HCT116 (cell line): ENCODE data around the gene COQ8B. TPM values are rescaled to one million over a fixed set of nuclear protein-coding genes. Genes with fewer than 3 reads are reported as not detected.

Source experiments
- ATAC-seq: fragments of 200-7000 bp; cut with Tn5 transposase; 2 replicates; pipeline ENCODE4 v1.9.1; 2020; ENCODE audit warnings: mild to moderate bottlenecking, moderate library complexity
- BruUV-seq: library from RNA; stranded (reverse); fragments of 400-500 nt; replicated peaks from 2 replicates; lab custom pipeline; 2021; lab: Mats Ljungman, UMichigan
- CTCF ChIA-PET: fragments of 300-600 bp; sonication (Branson Sonifier 250); formaldehyde crosslinking; loops from one replicate; lab custom pipeline; 2021; ENCODE audit warnings: antibody characterized with exemption; lab: Charles Lee
- POLR2A ChIA-PET: fragments of 300-600, 350-600 bp; sonication (Branson Sonifier 250); formaldehyde crosslinking; loops from one replicate; lab custom pipeline; 2021; ENCODE audit warnings: antibody characterized with exemption; lab: Charles Lee
- RAD21 ChIA-PET, 2 experiments: fragments of 300-600 bp; sonication (Branson Sonifier 250); formaldehyde crosslinking; loops; one replicate each; lab custom pipeline; 2023; ENCODE audit warnings: low total read pairs in 2 of 2; ENCODE audit not compliant: uncharacterized antibody in 2 of 2, unreplicated experiment in 2 of 2, low non-redundant PET in 1 of 2; lab: Charles Lee
- DNase-seq: peaks from one replicate; pipeline ENCODE4 v3.0.0-alpha.2; 2010; ENCODE audit warnings: low read depth, low spot score
- H2AFZ ChIP-seq: fragments of 200-600 bp; shearing (Covaris generic), sonication (generic); 2 replicates; pipeline ENCODE4 v1.6.1; 2017; ENCODE audit warnings: low read depth, mixed run types, mixed read lengths, antibody characterized with exemption, low read length; ENCODE audit not compliant: poor library complexity, severe bottlenecking
- H3K27ac ChIP-seq: 2 replicates; pipeline ENCODE4 v1.5.1; 2012; ENCODE audit warnings: low read depth, low read length
- H3K27me3 ChIP-seq: fragments of 200-600 bp; sonication (generic); 2 replicates; pipeline ENCODE4 v1.6.1; 2016; ENCODE audit warnings: mixed run types, low read length, mixed read lengths; ENCODE audit not compliant: insufficient read depth
- H3K36me3 ChIP-seq, 2 experiments: fragments of 200-500 bp in 1 of 2; fragments of 200-600 bp in 1 of 2; sonication (Bioruptor generic) in 1 of 2; sonication (generic) in 1 of 2; 2 replicates each; pipeline versions ENCODE4 v1.5.1 to v1.6.1; 2014 to 2016; ENCODE audit warnings: low read length in 2 of 2, inconsistent platforms in 1 of 2, mixed read lengths in 1 of 2, mixed run types in 1 of 2; ENCODE audit not compliant: insufficient read depth in 2 of 2, control insufficient read depth in 1 of 2
- H3K4me1 ChIP-seq, 2 experiments: fragments of 200-600 bp in 1 of 2; sonication (generic) in 1 of 2; 2 replicates each; pipeline versions ENCODE4 v1.5.1 to v1.6.1; 2012 to 2017; ENCODE audit warnings: low read length in 2 of 2, inconsistent platforms in 1 of 2, mild to moderate bottlenecking in 1 of 2, mixed read lengths in 1 of 2, mixed run types in 1 of 2, moderate library complexity in 1 of 2; ENCODE audit not compliant: insufficient read depth in 2 of 2, control insufficient read depth in 1 of 2
- H3K4me2 ChIP-seq: fragments of 200-600 bp; sonication (generic); 2 replicates; pipeline ENCODE4 v1.6.1; 2017; ENCODE audit warnings: mixed run types, low read length, mixed read lengths
- H3K4me3 ChIP-seq, 2 experiments: fragments of 200-600 bp in 1 of 2; sonication (generic) in 1 of 2; replicated peaks in 1 of 2; 2 replicates each; pipeline ENCODE4 v1.5.1; 2011 to 2016; ENCODE audit warnings: low read length in 2 of 2, control low read depth in 1 of 2, low read depth in 1 of 2, mild to moderate bottlenecking in 1 of 2, mixed read lengths in 1 of 2, mixed run types in 1 of 2
- H3K79me2 ChIP-seq: fragments of 200-600 bp; sonication (generic); 2 replicates; pipeline ENCODE4 v1.6.1; 2017; ENCODE audit warnings: mild to moderate bottlenecking, mixed run types, low read length, moderate library complexity, mixed read lengths; ENCODE audit not compliant: insufficient read depth
- H3K9ac ChIP-seq: fragments of 200-600 bp; sonication (generic); 2 replicates; pipeline ENCODE4 v1.6.1; 2016; ENCODE audit warnings: low read length, mixed read lengths
- H3K9me2 ChIP-seq: fragments of 200-600 bp; sonication (generic), shearing (Covaris generic); 2 replicates; pipeline ENCODE4 v1.6.1; 2017; ENCODE audit warnings: mixed run types, mild to moderate bottlenecking, moderate library complexity; ENCODE audit not compliant: insufficient read depth
- H3K9me3 ChIP-seq, 2 experiments: fragments of 200-500 bp in 1 of 2; fragments of 200-600 bp in 1 of 2; sonication (Bioruptor generic) in 1 of 2; sonication (generic) in 1 of 2; 2 replicates each; pipeline ENCODE4 v1.6.1; 2014 to 2017; ENCODE audit warnings: low read length in 2 of 2, mixed read lengths in 2 of 2, inconsistent platforms in 1 of 2, low read depth in 1 of 2, mild to moderate bottlenecking in 1 of 2, mixed run types in 1 of 2, moderate library complexity in 1 of 2; ENCODE audit not compliant: control insufficient read depth in 1 of 2, insufficient read depth in 1 of 2
- H4K20me1 ChIP-seq: fragments of 200-600 bp; sonication (generic), shearing (Covaris generic); 2 replicates; pipeline ENCODE4 v1.6.1; 2017; ENCODE audit warnings: mixed run types, mild to moderate bottlenecking, moderate library complexity; ENCODE audit not compliant: insufficient read depth
- CBX3 ChIP-seq: IDR thresholded peaks from 2 replicates; pipeline ENCODE4 v1.6.1; 2012; ENCODE audit warnings: low read depth
- CEBPB ChIP-seq: IDR thresholded peaks from 2 replicates; pipeline ENCODE4 v1.6.1; 2012; ENCODE audit warnings: low read depth
- EGR1 ChIP-seq: IDR thresholded peaks from 2 replicates; pipeline ENCODE4 v1.6.1; 2012; ENCODE audit warnings: low read depth
- ELF1 ChIP-seq: IDR thresholded peaks from 2 replicates; pipeline ENCODE4 v1.6.1; 2012; ENCODE audit warnings: low read depth, borderline replicate concordance
- EZH2phosphoT487 ChIP-seq: fragments of 200-600 bp; IDR thresholded peaks from 2 replicates; pipeline ENCODE4 v1.6.1; 2018; ENCODE audit warnings: antibody characterized with exemption, borderline replicate concordance
- FOSL1 ChIP-seq: IDR thresholded peaks from 2 replicates; pipeline ENCODE4 v1.6.1; 2012; ENCODE audit warnings: low read depth
- POLR2AphosphoS5 ChIP-seq: IDR thresholded peaks from 2 replicates; pipeline ENCODE4 v1.6.1; 2011; ENCODE audit warnings: mild to moderate bottlenecking, low read depth, low read length, moderate library complexity
- TCF7L2 ChIP-seq: IDR thresholded peaks from 2 replicates; pipeline ENCODE4 v1.7.0; 2011; ENCODE audit warnings: borderline replicate concordance, inconsistent platforms; ENCODE audit not compliant: insufficient read depth, insufficient read length; ENCODE audit errors: extremely low read depth
- YY1 ChIP-seq: IDR thresholded peaks from 2 replicates; pipeline ENCODE4 v1.6.1; 2011; ENCODE audit warnings: low read length, low read depth, moderate library complexity, mild to moderate bottlenecking; ENCODE audit not compliant: insufficient replicate concordance; ENCODE audit errors: extremely low read depth
- ZFX ChIP-seq: fragments of 450-650 bp; IDR thresholded peaks from 2 replicates; pipeline ENCODE4 v1.6.1; 2017
- ZNF274 ChIP-seq: fragments of 200-500 bp; sonication (Bioruptor generic); IDR thresholded peaks from 2 replicates; pipeline ENCODE4 v1.6.1; 2014; ENCODE audit warnings: mild to moderate bottlenecking, low read depth, low read length, inconsistent platforms
- intact Hi-C: fragments of 100-400 bp; cut with micrococcal nuclease; formaldehyde crosslinking; loops from 2 replicates; pipeline ENCODE4 v1.10.0; 2022
- total RNA-seq: library from RNA; stranded (reverse); gene quantifications from one replicate; pipeline ENCODE4 v1.2.1, GENCODE V29; 2021; ENCODE audit not compliant: unreplicated experiment
- TF ChIP-seq, protein P1 (sequence below): IDR thresholded peaks from 2 replicates; pipeline ENCODE4 v1.6.1; 2012
- TF ChIP-seq, protein P2 (sequence below), 3 experiments: fragments of 200-600 bp in 1 of 3; sonication (generic) in 1 of 3; IDR thresholded peaks in 2 of 3; conservative IDR thresholded peaks in 1 of 3; 2 replicates each; pipeline ENCODE4 v1.5.1; 2012 to 2017; ENCODE audit warnings: low read depth in 2 of 3, low read length in 2 of 3, antibody characterized with exemption in 1 of 3, borderline replicate concordance in 1 of 3, control low read depth in 1 of 3, mild to moderate bottlenecking in 1 of 3, mixed read lengths in 1 of 3, mixed run types in 1 of 3, moderate library complexity in 1 of 3; ENCODE audit not compliant: insufficient read depth in 1 of 3
- TF ChIP-seq, protein P3 (sequence below): IDR thresholded peaks from 2 replicates; pipeline ENCODE4 v1.6.1; 2012
- TF ChIP-seq, protein P4 (sequence below): IDR thresholded peaks from 2 replicates; pipeline ENCODE4 v1.6.1; 2012; ENCODE audit warnings: low read depth

Gene COQ8B
- total RNA-seq, 1 experiment from 2014 or later, result 47.1 TPM

DNA sequence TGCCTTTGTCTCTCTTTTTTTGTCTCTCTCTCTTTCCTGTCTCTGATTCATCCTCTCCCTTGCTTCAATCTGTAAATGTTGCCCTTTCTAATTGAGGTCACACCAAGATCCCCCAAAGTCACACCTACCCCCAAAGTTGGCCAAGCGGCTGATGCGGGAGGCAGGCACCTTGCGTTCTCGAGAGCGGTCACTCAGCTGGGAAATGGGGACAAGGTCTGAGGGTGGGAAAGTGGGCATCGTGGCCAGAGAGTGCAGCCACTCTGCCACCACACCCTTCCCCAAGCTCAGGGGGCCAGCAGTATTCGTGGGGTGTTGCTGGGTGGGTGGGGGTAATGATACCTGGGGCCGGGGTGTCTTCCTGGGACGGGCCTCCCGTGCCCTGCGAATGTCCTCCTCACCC, 2.7 kb downstream of the COQ8B start:
- Histone ChIP-seq H3K9me3 (no peaks in the 10 kb centered on the region), H3K4me3 (peak overlapping the region; percentile 63 to 84; a peak in 2 of 4 replicates), H3K27me3 (no peaks in the 10 kb centered on the region), H3K36me3 (peaks cover under 1 to 8% of the 10 kb centered on the region in 2 experiments; a peak in 3 of 4 replicates), H3K27ac (no peak overlapping the region; the same call in 1 of the 2 replicates), H3K79me2 (peaks cover 22% of the 10 kb centered on the region), H2AFZ (no peak overlapping the region), H3K4me2 (peak overlapping the region; percentile 97), H3K9me2 (no peaks in the 10 kb centered on the region), H4K20me1 (no peaks in the 10 kb centered on the region), H3K9ac (peak overlapping the region; percentile 95), H3K4me1 (peaks cover 4 to 43% of the 10 kb centered on the region in 2 experiments; a peak in 3 of 4 replicates)
- ChIA-PET CTCF (no interaction called here), POLR2A (no interaction called here), RAD21 (interaction anchor here in 1 of 2 experiments (0.6 kb wide), 1 partner anchor 53 kb away, joined by 3 read pairs; no protein-coding TSS in a partner anchor)
- BruUV-seq, result no TSS peak
- intact Hi-C loops, result no loop called here
- ATAC-seq, result no peak
- no peak for TF ChIP-seq EZH2phosphoT487
- TF ChIP-seq CBX3, result no peak
- DNase-seq, result no peak

DNA sequence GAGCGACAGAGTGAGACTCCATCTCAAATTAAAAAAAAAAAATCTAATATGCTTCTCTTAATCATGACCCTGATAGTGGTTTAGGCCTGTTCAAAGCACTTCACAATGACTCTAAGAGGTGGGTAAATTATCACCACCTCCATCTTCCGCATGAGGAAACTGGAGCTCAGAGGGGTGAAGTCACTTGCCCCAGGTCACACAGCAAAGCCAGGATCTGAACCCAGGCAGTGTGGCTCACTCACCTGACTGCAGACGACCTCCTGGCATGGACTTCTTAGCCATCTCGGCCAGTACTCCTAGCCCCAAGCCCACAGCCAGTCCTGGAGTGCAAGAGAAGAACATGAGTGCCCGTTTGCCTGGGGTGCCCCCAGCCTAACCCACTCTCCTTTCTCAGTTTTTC, 6.9 kb downstream of the COQ8B start:
- Histone ChIP-seq H3K9me3 (no peaks in the 10 kb centered on the region), H3K4me3 (no peak overlapping the region), H3K9ac (no peak overlapping the region), H3K79me2 (peaks cover 4% of the 10 kb centered on the region; the same call in 1 of the 2 replicates), H3K9me2 (no peaks in the 10 kb centered on the region), H3K27ac (no peak overlapping the region), H3K36me3 (peaks cover 10 to 12% of the 10 kb centered on the region in 2 experiments), H3K4me2 (no peak overlapping the region), H3K27me3 (no peaks in the 10 kb centered on the region), H3K4me1 (peaks cover 4 to 10% of the 10 kb centered on the region in 2 experiments; a peak in 3 of 4 replicates), H4K20me1 (no peaks in the 10 kb centered on the region), H2AFZ (no peak overlapping the region)
- BruUV-seq, result no TSS peak
- DNase-seq, result no peak
- ChIA-PET RAD21 (no interaction called here), CTCF (no interaction called here), POLR2A (no interaction called here)
- no peak for ATAC-seq
- intact Hi-C loops, result no loop called here
- TF ChIP-seq ELF1, result no peak
- TF ChIP-seq, protein P1, sequence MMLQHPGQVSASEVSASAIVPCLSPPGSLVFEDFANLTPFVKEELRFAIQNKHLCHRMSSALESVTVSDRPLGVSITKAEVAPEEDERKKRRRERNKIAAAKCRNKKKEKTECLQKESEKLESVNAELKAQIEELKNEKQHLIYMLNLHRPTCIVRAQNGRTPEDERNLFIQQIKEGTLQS, result no peak
- TF ChIP-seq YY1, result no peak
- TF ChIP-seq EGR1, result no peak
- TF ChIP-seq, protein P2, sequence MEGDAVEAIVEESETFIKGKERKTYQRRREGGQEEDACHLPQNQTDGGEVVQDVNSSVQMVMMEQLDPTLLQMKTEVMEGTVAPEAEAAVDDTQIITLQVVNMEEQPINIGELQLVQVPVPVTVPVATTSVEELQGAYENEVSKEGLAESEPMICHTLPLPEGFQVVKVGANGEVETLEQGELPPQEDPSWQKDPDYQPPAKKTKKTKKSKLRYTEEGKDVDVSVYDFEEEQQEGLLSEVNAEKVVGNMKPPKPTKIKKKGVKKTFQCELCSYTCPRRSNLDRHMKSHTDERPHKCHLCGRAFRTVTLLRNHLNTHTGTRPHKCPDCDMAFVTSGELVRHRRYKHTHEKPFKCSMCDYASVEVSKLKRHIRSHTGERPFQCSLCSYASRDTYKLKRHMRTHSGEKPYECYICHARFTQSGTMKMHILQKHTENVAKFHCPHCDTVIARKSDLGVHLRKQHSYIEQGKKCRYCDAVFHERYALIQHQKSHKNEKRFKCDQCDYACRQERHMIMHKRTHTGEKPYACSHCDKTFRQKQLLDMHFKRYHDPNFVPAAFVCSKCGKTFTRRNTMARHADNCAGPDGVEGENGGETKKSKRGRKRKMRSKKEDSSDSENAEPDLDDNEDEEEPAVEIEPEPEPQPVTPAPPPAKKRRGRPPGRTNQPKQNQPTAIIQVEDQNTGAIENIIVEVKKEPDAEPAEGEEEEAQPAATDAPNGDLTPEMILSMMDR (IDR thresholded peaks at IDR 0.05 in 2 of 3, conservative IDR thresholded peaks at IDR 0.05 in 1 of 3; ENCODE audit: borderline replicate concordance in 1 of 3, insufficient read depth in 1 of 3, low read depth in 2 of 3, low read length in 2 of 3), result no peak
- TF ChIP-seq, protein P3, sequence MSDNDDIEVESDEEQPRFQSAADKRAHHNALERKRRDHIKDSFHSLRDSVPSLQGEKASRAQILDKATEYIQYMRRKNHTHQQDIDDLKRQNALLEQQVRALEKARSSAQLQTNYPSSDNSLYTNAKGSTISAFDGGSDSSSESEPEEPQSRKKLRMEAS, result no peak
- TF ChIP-seq POLR2AphosphoS5, result no peak
- TF ChIP-seq TCF7L2, result no peak
- TF ChIP-seq CEBPB, result no peak
- TF ChIP-seq, protein P4, sequence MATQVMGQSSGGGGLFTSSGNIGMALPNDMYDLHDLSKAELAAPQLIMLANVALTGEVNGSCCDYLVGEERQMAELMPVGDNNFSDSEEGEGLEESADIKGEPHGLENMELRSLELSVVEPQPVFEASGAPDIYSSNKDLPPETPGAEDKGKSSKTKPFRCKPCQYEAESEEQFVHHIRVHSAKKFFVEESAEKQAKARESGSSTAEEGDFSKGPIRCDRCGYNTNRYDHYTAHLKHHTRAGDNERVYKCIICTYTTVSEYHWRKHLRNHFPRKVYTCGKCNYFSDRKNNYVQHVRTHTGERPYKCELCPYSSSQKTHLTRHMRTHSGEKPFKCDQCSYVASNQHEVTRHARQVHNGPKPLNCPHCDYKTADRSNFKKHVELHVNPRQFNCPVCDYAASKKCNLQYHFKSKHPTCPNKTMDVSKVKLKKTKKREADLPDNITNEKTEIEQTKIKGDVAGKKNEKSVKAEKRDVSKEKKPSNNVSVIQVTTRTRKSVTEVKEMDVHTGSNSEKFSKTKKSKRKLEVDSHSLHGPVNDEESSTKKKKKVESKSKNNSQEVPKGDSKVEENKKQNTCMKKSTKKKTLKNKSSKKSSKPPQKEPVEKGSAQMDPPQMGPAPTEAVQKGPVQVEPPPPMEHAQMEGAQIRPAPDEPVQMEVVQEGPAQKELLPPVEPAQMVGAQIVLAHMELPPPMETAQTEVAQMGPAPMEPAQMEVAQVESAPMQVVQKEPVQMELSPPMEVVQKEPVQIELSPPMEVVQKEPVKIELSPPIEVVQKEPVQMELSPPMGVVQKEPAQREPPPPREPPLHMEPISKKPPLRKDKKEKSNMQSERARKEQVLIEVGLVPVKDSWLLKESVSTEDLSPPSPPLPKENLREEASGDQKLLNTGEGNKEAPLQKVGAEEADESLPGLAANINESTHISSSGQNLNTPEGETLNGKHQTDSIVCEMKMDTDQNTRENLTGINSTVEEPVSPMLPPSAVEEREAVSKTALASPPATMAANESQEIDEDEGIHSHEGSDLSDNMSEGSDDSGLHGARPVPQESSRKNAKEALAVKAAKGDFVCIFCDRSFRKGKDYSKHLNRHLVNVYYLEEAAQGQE, result no peak
- no peak for TF ChIP-seq CBX3
- TF ChIP-seq FOSL1, result no peak
- no peak for TF ChIP-seq ZFX
- no peak for TF ChIP-seq ZNF274
